GM21390 (cell line): ENCODE data around the gene NAV1.

Experiments
- ATAC-seq: cut with Tn5 transposase; IDR thresholded peaks from one replicate; pipeline ENCODE4 v1.9.1; 2021; ENCODE audit not compliant: unreplicated experiment

The NAV1 gene

GRCh38 chr1:201502511-201502857 lies 36.4 kb upstream of the NAV1 start:
- no peak for ATAC-seq

GRCh38 chr1:201503397-201504176 lies 35.3 kb upstream of the NAV1 start:
- ATAC-seq: no peak

GRCh38 chr1:201504179-201504631 lies 34.7 kb upstream of the NAV1 start:
- ATAC-seq: no peak

GRCh38 chr1:201504799-201505502 lies 34.0 kb upstream of the NAV1 start:
- ATAC-seq: no peak

GRCh38 chr1:201505503-201505890 lies 33.4 kb upstream of the NAV1 start:
- no peak for ATAC-seq

GRCh38 chr1:201506092-201506491 lies 32.8 kb upstream of the NAV1 start:
- no peak for ATAC-seq

GRCh38 chr1:201506557-201507359 lies 32.2 kb upstream of the NAV1 start, which contains the start of gene CSRP1:
Gene CSRP1, minus strand, starts transcription at chr1:201507123. Its CDS starts 10,820 bp downstream, at chr1:201496303.
- ATAC-seq: peak; percentile 91

- ATAC-seq: no peak
Measured at GRCh38 chr1:201507360-201507675, 31.6 kb upstream of the NAV1 start.

- no peak for ATAC-seq
Measured at GRCh38 chr1:201508809-201509208, 30.1 kb upstream of the NAV1 start.

GRCh38 chr1:201509601-201510374 lies 29.1 kb upstream of the NAV1 start:
- ATAC-seq: no peak

GRCh38 chr1:201510734-201511133 lies 28.2 kb upstream of the NAV1 start:
- ATAC-seq: no peak

GRCh38 chr1:201511396-201511940 lies 27.5 kb upstream of the NAV1 start:
- ATAC-seq: no peak

- peak; percentile 34 for ATAC-seq
Measured at GRCh38 chr1:201511941-201512539, 26.9 kb upstream of the NAV1 start.

GRCh38 chr1:201513498-201514243 lies 25.3 kb upstream of the NAV1 start:
- no peak for ATAC-seq

- ATAC-seq: no peak
Measured at GRCh38 chr1:201514466-201514865, 24.5 kb upstream of the NAV1 start.

- ATAC-seq: no peak
Measured at GRCh38 chr1:201515062-201515750, 23.7 kb upstream of the NAV1 start.

GRCh38 chr1:201515895-201516294 lies 23.0 kb upstream of the NAV1 start:
- no peak for ATAC-seq

- ATAC-seq: no peak
Measured at GRCh38 chr1:201516511-201517127, 22.3 kb upstream of the NAV1 start.

- no peak for ATAC-seq
Measured at GRCh38 chr1:201517631-201518030, 21.3 kb upstream of the NAV1 start.
